OCI-LY1 (cell line): ENCODE data around the gene PRKCD.

Experiments used
- H2AFZ ChIP-seq: fragments of 200-600 bp; sonication (generic), shearing (Covaris generic); 2 replicates; pipeline ENCODE4 v1.6.0; 2014; ENCODE audit warnings: antibody characterized with exemption, mild to moderate bottlenecking, low read length
- H3F3A ChIP-seq: fragments of 200-600 bp; sonication (generic), shearing (Covaris generic); 2 replicates; pipeline ENCODE4 v1.6.0; 2014; ENCODE audit warnings: mild to moderate bottlenecking, antibody characterized with exemption, low read length, moderate library complexity; ENCODE audit not compliant: insufficient read depth
- H3K27ac ChIP-seq: fragments of 200-600 bp; sonication (generic); 2 replicates; pipeline ENCODE4 v1.5.1; 2014; ENCODE audit warnings: low read length, mixed run types, mild to moderate bottlenecking, low read depth; ENCODE audit not compliant: poor library complexity, severe bottlenecking
- H3K27me3 ChIP-seq: fragments of 200-600 bp; sonication (generic); 2 replicates; pipeline ENCODE4 v1.6.0; 2014; ENCODE audit warnings: antibody characterized with exemption, mild to moderate bottlenecking, low read length, moderate library complexity; ENCODE audit not compliant: insufficient read depth
- H3K36me3 ChIP-seq: fragments of 200-600 bp; sonication (generic); 2 replicates; pipeline ENCODE4 v1.6.1; 2014; ENCODE audit warnings: mild to moderate bottlenecking, antibody characterized with exemption, low read length, moderate library complexity, mixed read lengths; ENCODE audit not compliant: insufficient read depth
- H3K4me1 ChIP-seq: fragments of 200-600 bp; sonication (generic); 2 replicates; pipeline ENCODE4 v1.5.1; 2014; ENCODE audit warnings: mild to moderate bottlenecking, low read length, moderate library complexity; ENCODE audit not compliant: insufficient read depth, severe bottlenecking
- H3K4me2 ChIP-seq: fragments of 200-600 bp; sonication (generic), shearing (Covaris generic); 2 replicates; pipeline ENCODE4 v1.6.1; 2014; ENCODE audit warnings: low read length
- H3K4me3 ChIP-seq: fragments of 200-600 bp; sonication (generic); 2 replicates; pipeline ENCODE4 v1.5.1; 2014; ENCODE audit warnings: low read length, low read depth, mild to moderate bottlenecking, mixed read lengths; ENCODE audit not compliant: poor library complexity, severe bottlenecking
- H3K79me2 ChIP-seq: fragments of 200-600 bp; shearing (Covaris generic); 2 replicates; pipeline ENCODE4 v1.6.1; 2016; ENCODE audit warnings: mixed run types, low read length, mixed read lengths; ENCODE audit not compliant: insufficient read depth
- H3K9ac ChIP-seq: fragments of 200-600 bp; sonication (generic), shearing (Covaris generic); 2 replicates; pipeline ENCODE4 v1.6.1; 2014; ENCODE audit warnings: mild to moderate bottlenecking, low read length, mixed read lengths
- H3K9me2 ChIP-seq: fragments of 200-600 bp; sonication (generic), shearing (Covaris generic); 2 replicates; pipeline ENCODE4 v1.6.1; 2014; ENCODE audit warnings: low read depth, mild to moderate bottlenecking, low read length, mixed read lengths
- H3K9me3 ChIP-seq: fragments of 200-600 bp; shearing (Covaris generic); 2 replicates; pipeline ENCODE4 v1.6.1; 2014; ENCODE audit warnings: low read length, mixed read lengths
- H4K20me1 ChIP-seq: fragments of 200-600 bp; sonication (generic), shearing (Covaris generic); 2 replicates; pipeline ENCODE4 v1.6.0; 2016; ENCODE audit warnings: mild to moderate bottlenecking, low read length; ENCODE audit not compliant: insufficient read depth
- EZH2 ChIP-seq: fragments of 200-600 bp; sonication (generic), shearing (Covaris generic); IDR thresholded peaks from 2 replicates; pipeline ENCODE4 v1.8.0; 2017; ENCODE audit warnings: borderline replicate concordance, mixed run types, mild to moderate bottlenecking, antibody characterized with exemption, low read length, moderate library complexity, mixed read lengths
- TF ChIP-seq, protein P1 (sequence below): fragments of 200-600 bp; sonication (generic), shearing (Covaris generic); IDR thresholded peaks from 2 replicates; pipeline ENCODE4 v1.5.1; 2017; ENCODE audit warnings: mild to moderate bottlenecking, antibody characterized with exemption, low read length, moderate library complexity, mixed read lengths

The PRKCD gene

DNA sequence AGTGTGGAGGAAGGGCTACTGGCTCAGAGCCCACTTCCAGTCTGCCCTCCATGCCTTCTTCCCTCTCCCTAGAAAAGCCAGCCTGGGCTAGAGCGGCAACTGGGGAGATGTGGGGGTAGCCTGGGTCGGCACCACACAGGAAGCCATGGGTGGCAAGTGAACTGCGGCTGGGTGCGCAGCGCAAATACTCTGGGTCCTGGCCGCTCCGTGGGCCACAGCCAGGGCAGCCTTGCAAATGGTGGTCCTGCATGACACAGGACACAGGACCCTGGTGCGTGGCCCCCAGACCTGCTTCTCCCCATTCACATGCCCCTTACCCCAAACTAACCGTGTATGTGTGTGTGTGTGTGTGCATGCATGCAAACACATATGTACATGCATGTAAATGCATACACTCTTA, 25.7 kb downstream of the PRKCD start:
- no peaks in the 10 kb centered on the region for H3K9me3 ChIP-seq
- no peak overlapping the region for H3K4me3 ChIP-seq
- TF ChIP-seq EZH2 = no peak
- TF ChIP-seq, protein P1, sequence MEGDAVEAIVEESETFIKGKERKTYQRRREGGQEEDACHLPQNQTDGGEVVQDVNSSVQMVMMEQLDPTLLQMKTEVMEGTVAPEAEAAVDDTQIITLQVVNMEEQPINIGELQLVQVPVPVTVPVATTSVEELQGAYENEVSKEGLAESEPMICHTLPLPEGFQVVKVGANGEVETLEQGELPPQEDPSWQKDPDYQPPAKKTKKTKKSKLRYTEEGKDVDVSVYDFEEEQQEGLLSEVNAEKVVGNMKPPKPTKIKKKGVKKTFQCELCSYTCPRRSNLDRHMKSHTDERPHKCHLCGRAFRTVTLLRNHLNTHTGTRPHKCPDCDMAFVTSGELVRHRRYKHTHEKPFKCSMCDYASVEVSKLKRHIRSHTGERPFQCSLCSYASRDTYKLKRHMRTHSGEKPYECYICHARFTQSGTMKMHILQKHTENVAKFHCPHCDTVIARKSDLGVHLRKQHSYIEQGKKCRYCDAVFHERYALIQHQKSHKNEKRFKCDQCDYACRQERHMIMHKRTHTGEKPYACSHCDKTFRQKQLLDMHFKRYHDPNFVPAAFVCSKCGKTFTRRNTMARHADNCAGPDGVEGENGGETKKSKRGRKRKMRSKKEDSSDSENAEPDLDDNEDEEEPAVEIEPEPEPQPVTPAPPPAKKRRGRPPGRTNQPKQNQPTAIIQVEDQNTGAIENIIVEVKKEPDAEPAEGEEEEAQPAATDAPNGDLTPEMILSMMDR = no peak
- H3F3A ChIP-seq = no peaks in the 10 kb centered on the region
- H3K79me2 ChIP-seq = no peaks in the 10 kb centered on the region
- H3K27ac ChIP-seq = no peak overlapping the region
- H3K36me3 ChIP-seq = peaks cover 6% of the 10 kb centered on the region; the same call in 1 of the 2 replicates
- H3K27me3 ChIP-seq = no peaks in the 10 kb centered on the region
- no peak overlapping the region for H2AFZ ChIP-seq
- H3K4me2 ChIP-seq = no peak overlapping the region
- H3K9ac ChIP-seq = no peak overlapping the region
- no peaks in the 10 kb centered on the region for H3K9me2 ChIP-seq
- no peaks in the 10 kb centered on the region for H4K20me1 ChIP-seq
- peaks cover 1% of the 10 kb centered on the region for H3K4me1 ChIP-seq

- H3K4me3 ChIP-seq = no peak overlapping the region
- H3K27me3 ChIP-seq = no peaks in the 10 kb centered on the region
- TF ChIP-seq, protein P1 = no peak
- no peak for TF ChIP-seq EZH2
- H2AFZ ChIP-seq = no peak overlapping the region
- no peak overlapping the region for H3K4me2 ChIP-seq
- H3K9me3 ChIP-seq = no peaks in the 10 kb centered on the region
- H3K27ac ChIP-seq = no peak overlapping the region
- no peaks in the 10 kb centered on the region for H4K20me1 ChIP-seq
- no peaks in the 10 kb centered on the region for H3K79me2 ChIP-seq
- no peak overlapping the region for H3K9ac ChIP-seq
- peaks cover 6% of the 10 kb centered on the region; the same call in 1 of the 2 replicates for H3K36me3 ChIP-seq
- H3F3A ChIP-seq = no peaks in the 10 kb centered on the region
- H3K9me2 ChIP-seq = no peaks in the 10 kb centered on the region
- peaks cover 8% of the 10 kb centered on the region for H3K4me1 ChIP-seq
Observed at GRCh38 chr3:53187430-53187829, 26.4 kb downstream of the PRKCD start.

GRCh38 chr3:53188136-53188685, 27.2 kb downstream of the PRKCD start:
- Histone ChIP-seq H3K9me2 (no peaks in the 10 kb centered on the region), H3K36me3 (peaks cover 6% of the 10 kb centered on the region; the same call in 1 of the 2 replicates), H4K20me1 (no peaks in the 10 kb centered on the region), H3K79me2 (no peaks in the 10 kb centered on the region), H3K4me2 (no peak overlapping the region), H2AFZ (no peak overlapping the region), H3K27me3 (no peaks in the 10 kb centered on the region), H3K4me1 (peaks cover 13% of the 10 kb centered on the region), H3K9me3 (no peaks in the 10 kb centered on the region), H3K27ac (no peak overlapping the region), H3K9ac (no peak overlapping the region), H3F3A (no peaks in the 10 kb centered on the region), H3K4me3 (no peak overlapping the region)
- TF ChIP-seq, protein P1 = no peak
